HepG2 (cell line): ENCODE measurements around the gene VRK3. TPM values are rescaled to one million over a fixed set of nuclear protein-coding genes. Genes with fewer than 3 reads are reported as not detected.

Experiments
- ATAC-seq: fragments of 200-7000 bp; cut with Tn5 transposase; 3 replicates; pipeline ENCODE4 v1.9.1; 2020; ENCODE audit warnings: mild to moderate bottlenecking, moderate library complexity
- BruUV-seq: library from RNA; stranded (reverse); fragments of 400-500 nt; replicated peaks from 2 replicates; lab custom pipeline; 2021; lab: Mats Ljungman, UMichigan
- CTCF ChIA-PET: fragments of 300-600 bp; formaldehyde crosslinking; extraction: SDS; loops from one replicate; lab custom pipeline; 2021; ENCODE audit warnings: low total read pairs, inconsistent platforms, low intra/inter-chr PET ratio; lab: Yijun Ruan, JAX
- POLR2A ChIA-PET: fragments of 350-600 bp; sonication (Branson Sonifier 250); formaldehyde crosslinking; loops from one replicate; lab custom pipeline; 2020; ENCODE audit warnings: antibody characterized with exemption, inconsistent platforms; lab: Yijun Ruan, JAX
- DNase-seq: peaks from one replicate; pipeline ENCODE4 v3.0.0-alpha.2; 2015; ENCODE audit warnings: low spot score
- FAIRE-seq: peaks from 3 replicates; lab custom pipeline; 2011; peaks lifted over from hg19 to GRCh38; lab: Jason Lieb, UNC
- H2AFZ ChIP-seq: one replicate; pipeline ENCODE4 v1.6.1; 2011; ENCODE audit warnings: low read length, inconsistent platforms
- H3K27ac ChIP-seq: fragments of 300-600 bp; 3 replicates; pipeline ENCODE4 v1.8.0; 2011; ENCODE audit warnings: mixed run types, mild to moderate bottlenecking, mixed read lengths, low read length, inconsistent platforms; ENCODE audit not compliant: insufficient read depth; ENCODE audit errors: extremely low read length
- H3K27me3 ChIP-seq, 2 experiments: fragments of 200-600 bp in 1 of 2; 2 replicates in 1 of 2; 3 replicates in 1 of 2; pipeline versions ENCODE4 v1.6.0 to v1.8.0; 2011; ENCODE audit warnings: low read length in 2 of 2, mild to moderate bottlenecking in 2 of 2, moderate library complexity in 2 of 2, inconsistent platforms in 1 of 2; ENCODE audit not compliant: insufficient read depth in 2 of 2, control insufficient read depth in 1 of 2
- H3K36me3 ChIP-seq, 2 experiments: fragments of 200-600 bp in 1 of 2; replicated peaks in 1 of 2; 2 replicates in 1 of 2; 3 replicates in 1 of 2; pipeline versions ENCODE4 v1.5.1 to v1.8.0; 2011; ENCODE audit warnings: low read length in 2 of 2, inconsistent platforms in 1 of 2; ENCODE audit not compliant: insufficient read depth in 2 of 2, control insufficient read depth in 1 of 2
- H3K4me1 ChIP-seq: 2 replicates; pipeline ENCODE4 v1.5.1; 2012; ENCODE audit warnings: low read length, inconsistent platforms; ENCODE audit not compliant: insufficient read depth
- H3K4me2 ChIP-seq: 2 replicates; pipeline ENCODE4 v1.6.0; 2011; ENCODE audit warnings: low read depth, low read length, inconsistent platforms
- H3K4me3 ChIP-seq, 3 experiments: fragments of 200-600 bp in 1 of 3; sonication (generic), shearing (Covaris generic) in 1 of 3; replicated peaks in 1 of 3; 2 replicates each; pipeline ENCODE4 v1.5.1; 2011 to 2016; ENCODE audit warnings: low read length in 3 of 3, inconsistent platforms in 2 of 3, low read depth in 2 of 3, mild to moderate bottlenecking in 2 of 3, control low read depth in 1 of 3, mixed read lengths in 1 of 3; ENCODE audit not compliant: insufficient read depth in 1 of 3
- H3K79me2 ChIP-seq: one replicate; pipeline ENCODE4 v1.6.1; 2011; ENCODE audit warnings: low read length, inconsistent platforms; ENCODE audit not compliant: insufficient read depth
- H3K9ac ChIP-seq: 2 replicates; pipeline ENCODE4 v1.6.0; 2011; ENCODE audit warnings: mild to moderate bottlenecking, low read depth, low read length, inconsistent platforms; ENCODE audit not compliant: insufficient read depth
- H3K9me3 ChIP-seq: 2 replicates; pipeline ENCODE4 v1.5.1; 2012; ENCODE audit warnings: mild to moderate bottlenecking, low read length
- H4K20me1 ChIP-seq: 2 replicates; pipeline ENCODE4 v1.6.0; 2011; ENCODE audit warnings: inconsistent platforms, mild to moderate bottlenecking, low read length, moderate library complexity; ENCODE audit not compliant: insufficient read depth
- MIXL1 ChIP-seq: IDR thresholded peaks from 2 replicates; pipeline ENCODE4 v1.6.1; 2016
- MLLT10 ChIP-seq: sonication (generic); formaldehyde crosslinking; IDR thresholded peaks from 2 replicates; pipeline ENCODE4 v1.4.0; 2020; ENCODE audit warnings: missing genetic modification reagents
- NFATC3 ChIP-seq: sonication (generic); formaldehyde crosslinking; IDR thresholded peaks from 2 replicates; pipeline ENCODE4 v1.5.1; 2020; ENCODE audit warnings: mild to moderate bottlenecking, missing genetic modification reagents
- NKX3-1 ChIP-seq: sonication (generic); formaldehyde crosslinking; IDR thresholded peaks from 2 replicates; pipeline ENCODE4 v1.5.0; 2020; ENCODE audit warnings: missing genetic modification reagents
- SATB2 ChIP-seq: sonication (generic); formaldehyde crosslinking; IDR thresholded peaks from 2 replicates; pipeline ENCODE4 v1.5.0; 2020; ENCODE audit warnings: missing genetic modification reagents
- SMC3 ChIP-seq: IDR thresholded peaks from 2 replicates; pipeline ENCODE4 v1.6.1; 2011; ENCODE audit warnings: low read length, improper control_type of control experiment
- SNAPC2 ChIP-seq: sonication (generic); formaldehyde crosslinking; IDR thresholded peaks from 2 replicates; pipeline ENCODE4 v1.8.1; 2022; ENCODE audit warnings: mild to moderate bottlenecking, missing genetic modification reagents
- ZNF160 ChIP-seq: sonication (generic); formaldehyde crosslinking; IDR thresholded peaks from 2 replicates; pipeline ENCODE4 v1.8.0; 2022; ENCODE audit warnings: mild to moderate bottlenecking, inconsistent platforms, missing genetic modification reagents
- ZNF253 ChIP-seq: sonication (generic); formaldehyde crosslinking; IDR thresholded peaks from 2 replicates; pipeline ENCODE4 v1.8.0; 2022; ENCODE audit warnings: mild to moderate bottlenecking, missing genetic modification reagents, borderline replicate concordance
- ZNF317 ChIP-seq: sonication (generic); formaldehyde crosslinking; IDR thresholded peaks from 2 replicates; pipeline ENCODE4 v1.5.0; 2020; ENCODE audit warnings: mild to moderate bottlenecking, missing genetic modification reagents
- ZNF432 ChIP-seq: sonication (generic); formaldehyde crosslinking; IDR thresholded peaks from 2 replicates; pipeline ENCODE4 v1.5.0; 2020; ENCODE audit warnings: missing genetic modification reagents, mild to moderate bottlenecking, borderline replicate concordance
- ZNF460 ChIP-seq: sonication (generic); formaldehyde crosslinking; IDR thresholded peaks from 2 replicates; pipeline ENCODE4 v1.5.1; 2020; ENCODE audit warnings: missing genetic modification reagents, mild to moderate bottlenecking, borderline replicate concordance
- ZSCAN29 ChIP-seq: sonication (generic); formaldehyde crosslinking; conservative IDR thresholded peaks from 2 replicates; pipeline ENCODE4 v1.4.0; 2020; ENCODE audit warnings: mild to moderate bottlenecking, missing genetic modification reagents
- WGBS: methylation state at CpG from one replicate; pipeline ENCODE4 v1.1.6; 2017; ENCODE audit warnings: low lambda C conversion rate; 5-methylcytosine and 5-hydroxymethylcytosine counted together
- in situ Hi-C: cut with HindIII; loops from 2 replicates; pipeline ENCODE4 v1.10.0; 2017; ENCODE audit warnings: low pct_unique_long_range_greater_than_20kb; ENCODE audit not compliant: extremely low pct_ligation_motif_present
- intact Hi-C: fragments of 100-400 bp; cut with micrococcal nuclease; formaldehyde crosslinking; loops from one replicate; pipeline ENCODE4 v1.10.0; 2022; ENCODE audit not compliant: unreplicated experiment
- polyA plus RNA-seq, 8 experiments: library from polyadenylated mRNA; depleted of rRNA in 3 of 8; stranded (reverse) in 7 of 8; unstranded in 1 of 8; fragments of >200 nt; fragmentation: Illumina TruSeq in 4 of 8; extraction: Trizol in 4 of 8; gene quantifications; 2 replicates each; pipeline versions ENCODE4 v1.2.1 to v1.2.3, GENCODE V29; 2011 to 2016; ENCODE audit warnings: low read depth in 4 of 8, missing spikeins in 1 of 8, mixed read lengths in 1 of 8; ENCODE audit not compliant: insufficient read depth in 1 of 8
- total RNA-seq, 5 experiments: library from RNA; depleted of rRNA; stranded (reverse); fragments of >200 nt; fragmentation: Illumina TruSeq; extraction: Trizol; gene quantifications; 2 replicates each; pipeline ENCODE4 v1.2.3, GENCODE V29; 2016; ENCODE audit warnings: low read depth in 1 of 5
- TF ChIP-seq, protein P1 (sequence below): IDR thresholded peaks from 2 replicates; pipeline ENCODE4 v1.6.1; 2016; ENCODE audit warnings: low read depth
- TF ChIP-seq, protein P2 (sequence below): sonication (generic); formaldehyde crosslinking; IDR thresholded peaks from 2 replicates; pipeline ENCODE4 v1.5.0; 2020; ENCODE audit warnings: missing genetic modification reagents
- TF ChIP-seq, protein P3 (sequence below): sonication (generic); formaldehyde crosslinking; IDR thresholded peaks from 2 replicates; pipeline ENCODE4 v1.5.0; 2020; ENCODE audit warnings: mild to moderate bottlenecking, missing genetic modification reagents, moderate library complexity
- TF ChIP-seq, protein P4 (sequence below): sonication (generic); formaldehyde crosslinking; IDR thresholded peaks from 2 replicates; pipeline ENCODE4 v1.5.0; 2020; ENCODE audit warnings: mild to moderate bottlenecking, low read depth, missing genetic modification reagents, borderline replicate concordance
- TF ChIP-seq, protein P5 (sequence below): sonication (generic); formaldehyde crosslinking; IDR thresholded peaks from 2 replicates; pipeline ENCODE4 v1.5.0; 2020; ENCODE audit warnings: missing genetic modification reagents
- TF ChIP-seq, protein P6 (sequence below): sonication (generic); formaldehyde crosslinking; IDR thresholded peaks from 2 replicates; pipeline ENCODE4 v1.5.0; 2020; ENCODE audit warnings: mild to moderate bottlenecking, missing genetic modification reagents, borderline replicate concordance

The VRK3 gene
- total and polyA plus RNA-seq, 2 of the 13 experiments (the other 11 are each of a cell fraction or from before 2014, with no cell fraction given): 23.8 to 28.3 TPM

DNA sequence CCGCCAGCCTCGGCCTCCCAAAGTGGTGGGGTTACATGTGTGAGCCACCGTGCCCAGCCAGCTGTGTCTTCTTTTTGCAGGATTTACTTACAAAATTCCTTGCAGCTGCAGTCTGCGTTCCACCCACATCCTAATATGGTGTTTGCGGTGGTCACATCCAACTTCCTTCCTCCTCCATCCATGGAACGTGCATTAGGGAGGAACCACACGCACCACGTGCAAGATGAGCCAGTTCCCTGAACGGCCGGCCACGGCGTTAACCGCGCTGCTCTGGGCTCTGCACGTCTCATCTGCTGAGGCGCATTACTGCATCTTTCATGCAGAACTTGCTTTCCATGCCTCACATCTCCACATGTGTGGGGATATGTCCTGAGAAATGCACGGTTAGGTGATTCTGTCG lies 51.2 kb downstream of the VRK3 start:
- Histone ChIP-seq H3K9ac (no peak overlapping the region), H3K79me2 (no peaks in the 10 kb centered on the region), H3K27me3 (peaks cover 0 to 4% of the 10 kb centered on the region in 2 experiments; a peak in 1 of 5 replicates), H3K4me1 (no peaks in the 10 kb centered on the region), H3K4me3 (no peak overlapping the region), H3K9me3 (no peaks in the 10 kb centered on the region), H3K36me3 (peaks cover 0 to 1% of the 10 kb centered on the region in 2 experiments; a peak in 1 of 5 replicates), H3K27ac (no peak overlapping the region), H3K4me2 (no peak overlapping the region), H4K20me1 (no peaks in the 10 kb centered on the region), H2AFZ (no peak overlapping the region)
- ChIA-PET POLR2A (no interaction called here), CTCF (no interaction called here)
- in situ Hi-C loops: no loop called here
- TF ChIP-seq MIXL1 (CRISPR knock-in tag) (no peak), ZNF160 (CRISPR knock-in tag) (no peak), ZNF432 (no peak), SNAPC2 (CRISPR knock-in tag) (no peak), SMC3 (no peak), ZNF460 (CRISPR knock-in tag) (no peak), NFATC3 (CRISPR knock-in tag) (no peak), ZNF317 (CRISPR knock-in tag) (no peak), ZSCAN29 (CRISPR knock-in tag) (no peak), MLLT10 (CRISPR knock-in tag) (no peak), ZNF253 (no peak), SATB2 (CRISPR knock-in tag) (no peak), NKX3-1 (CRISPR knock-in tag) (no peak)
- TF ChIP-seq, protein P1, sequence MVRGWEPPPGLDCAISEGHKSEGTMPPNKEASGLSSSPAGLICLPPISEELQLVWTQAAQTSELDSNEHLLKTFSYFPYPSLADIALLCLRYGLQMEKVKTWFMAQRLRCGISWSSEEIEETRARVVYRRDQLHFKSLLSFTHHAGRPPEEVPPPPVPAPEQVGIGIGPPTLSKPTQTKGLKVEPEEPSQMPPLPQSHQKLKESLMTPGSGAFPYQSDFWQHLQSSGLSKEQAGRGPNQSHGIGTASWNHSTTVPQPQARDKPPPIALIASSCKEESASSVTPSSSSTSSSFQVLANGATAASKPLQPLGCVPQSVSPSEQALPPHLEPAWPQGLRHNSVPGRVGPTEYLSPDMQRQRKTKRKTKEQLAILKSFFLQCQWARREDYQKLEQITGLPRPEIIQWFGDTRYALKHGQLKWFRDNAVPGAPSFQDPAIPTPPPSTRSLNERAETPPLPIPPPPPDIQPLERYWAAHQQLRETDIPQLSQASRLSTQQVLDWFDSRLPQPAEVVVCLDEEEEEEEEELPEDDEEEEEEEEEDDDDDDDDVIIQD (CRISPR knock-in tag): no peak
- TF ChIP-seq, protein P2, sequence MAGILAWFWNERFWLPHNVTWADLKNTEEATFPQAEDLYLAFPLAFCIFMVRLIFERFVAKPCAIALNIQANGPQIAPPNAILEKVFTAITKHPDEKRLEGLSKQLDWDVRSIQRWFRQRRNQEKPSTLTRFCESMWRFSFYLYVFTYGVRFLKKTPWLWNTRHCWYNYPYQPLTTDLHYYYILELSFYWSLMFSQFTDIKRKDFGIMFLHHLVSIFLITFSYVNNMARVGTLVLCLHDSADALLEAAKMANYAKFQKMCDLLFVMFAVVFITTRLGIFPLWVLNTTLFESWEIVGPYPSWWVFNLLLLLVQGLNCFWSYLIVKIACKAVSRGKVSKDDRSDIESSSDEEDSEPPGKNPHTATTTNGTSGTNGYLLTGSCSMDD (CRISPR knock-in tag): no peak
- TF ChIP-seq, protein P3, sequence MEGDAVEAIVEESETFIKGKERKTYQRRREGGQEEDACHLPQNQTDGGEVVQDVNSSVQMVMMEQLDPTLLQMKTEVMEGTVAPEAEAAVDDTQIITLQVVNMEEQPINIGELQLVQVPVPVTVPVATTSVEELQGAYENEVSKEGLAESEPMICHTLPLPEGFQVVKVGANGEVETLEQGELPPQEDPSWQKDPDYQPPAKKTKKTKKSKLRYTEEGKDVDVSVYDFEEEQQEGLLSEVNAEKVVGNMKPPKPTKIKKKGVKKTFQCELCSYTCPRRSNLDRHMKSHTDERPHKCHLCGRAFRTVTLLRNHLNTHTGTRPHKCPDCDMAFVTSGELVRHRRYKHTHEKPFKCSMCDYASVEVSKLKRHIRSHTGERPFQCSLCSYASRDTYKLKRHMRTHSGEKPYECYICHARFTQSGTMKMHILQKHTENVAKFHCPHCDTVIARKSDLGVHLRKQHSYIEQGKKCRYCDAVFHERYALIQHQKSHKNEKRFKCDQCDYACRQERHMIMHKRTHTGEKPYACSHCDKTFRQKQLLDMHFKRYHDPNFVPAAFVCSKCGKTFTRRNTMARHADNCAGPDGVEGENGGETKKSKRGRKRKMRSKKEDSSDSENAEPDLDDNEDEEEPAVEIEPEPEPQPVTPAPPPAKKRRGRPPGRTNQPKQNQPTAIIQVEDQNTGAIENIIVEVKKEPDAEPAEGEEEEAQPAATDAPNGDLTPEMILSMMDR (CRISPR knock-in tag): no peak
- TF ChIP-seq, protein P4, sequence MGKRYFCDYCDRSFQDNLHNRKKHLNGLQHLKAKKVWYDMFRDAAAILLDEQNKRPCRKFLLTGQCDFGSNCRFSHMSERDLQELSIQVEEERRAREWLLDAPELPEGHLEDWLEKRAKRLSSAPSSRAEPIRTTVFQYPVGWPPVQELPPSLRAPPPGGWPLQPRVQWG (CRISPR knock-in tag): no peak
- TF ChIP-seq, protein P5, sequence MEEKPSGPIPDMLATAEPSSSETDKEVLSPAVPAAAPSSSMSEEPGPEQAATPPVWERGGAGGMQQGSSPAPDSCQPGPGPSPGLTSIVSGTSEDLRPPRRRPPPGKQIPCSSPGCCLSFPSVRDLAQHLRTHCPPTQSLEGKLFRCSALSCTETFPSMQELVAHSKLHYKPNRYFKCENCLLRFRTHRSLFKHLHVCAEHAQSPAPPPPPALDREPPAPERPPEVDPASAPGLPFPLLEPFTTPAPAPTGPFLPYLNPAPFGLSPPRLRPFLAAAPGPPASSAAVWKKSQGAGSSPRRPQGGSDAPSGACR (CRISPR knock-in tag): no peak
- TF ChIP-seq, protein P6, sequence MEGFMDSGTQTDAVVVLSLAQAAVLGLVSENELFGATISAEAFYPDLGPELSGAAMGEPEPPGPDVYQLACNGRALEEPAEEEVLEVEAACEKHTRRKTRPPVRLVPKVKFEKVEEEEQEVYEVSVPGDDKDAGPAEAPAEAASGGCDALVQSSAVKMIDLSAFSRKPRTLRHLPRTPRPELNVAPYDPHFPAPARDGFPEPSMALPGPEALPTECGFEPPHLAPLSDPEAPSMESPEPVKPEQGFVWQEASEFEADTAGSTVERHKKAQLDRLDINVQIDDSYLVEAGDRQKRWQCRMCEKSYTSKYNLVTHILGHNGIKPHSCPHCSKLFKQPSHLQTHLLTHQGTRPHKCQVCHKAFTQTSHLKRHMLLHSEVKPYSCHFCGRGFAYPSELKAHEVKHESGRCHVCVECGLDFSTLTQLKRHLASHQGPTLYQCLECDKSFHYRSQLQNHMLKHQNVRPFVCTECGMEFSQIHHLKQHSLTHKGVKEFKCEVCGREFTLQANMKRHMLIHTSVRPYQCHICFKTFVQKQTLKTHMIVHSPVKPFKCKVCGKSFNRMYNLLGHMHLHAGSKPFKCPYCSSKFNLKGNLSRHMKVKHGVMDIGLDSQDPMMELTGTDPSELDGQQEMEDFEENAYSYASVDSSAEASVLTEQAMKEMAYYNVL: no peak
- BruUV-seq: no TSS peak
- WGBS: 90% methylated on average over 18 of the region's 18 CpGs
- ATAC-seq (no peak), FAIRE-seq (no peak), DNase-seq (no peak)
- intact Hi-C loops: no loop called here
